Nephron progenitor cell (in vitro differentiated cells): Measurements from ENCODE around the gene IDH3A.

ENCODE experiments used
- DNase-seq: peaks from one replicate; pipeline ENCODE4 v3.0.0; 2021
- H3K27ac Mint-ChIP-seq: 2 replicates; pipeline ENCODE4 v1.8.0; 2021; ENCODE audit warnings: mild to moderate bottlenecking, moderate library complexity, mixed read lengths
- H3K27me3 Mint-ChIP-seq: 2 replicates; pipeline ENCODE4 v1.8.0; 2021; ENCODE audit warnings: mild to moderate bottlenecking, low read depth, mixed read lengths; ENCODE audit not compliant: poor library complexity
- H3K36me3 Mint-ChIP-seq: 2 replicates; pipeline ENCODE4 v1.8.0; 2021; ENCODE audit warnings: low read depth, mixed read lengths
- H3K4me1 Mint-ChIP-seq: 2 replicates; pipeline ENCODE4 v1.8.0; 2021; ENCODE audit warnings: mixed read lengths
- H3K4me3 Mint-ChIP-seq: 2 replicates; pipeline ENCODE4 v1.8.0; 2021; ENCODE audit warnings: mild to moderate bottlenecking, moderate library complexity, mixed read lengths
- H3K9me3 Mint-ChIP-seq: 2 replicates; pipeline ENCODE4 v1.8.0; 2021; ENCODE audit warnings: mild to moderate bottlenecking, moderate library complexity, mixed read lengths
- CTCF ChIP-seq: fragments of 200-600 bp; sonication (generic); IDR thresholded peaks from 2 replicates; pipeline ENCODE4 v1.5.0; 2021; ENCODE audit warnings: antibody characterized with exemption

The IDH3A gene

GRCh38 chr15:78103406-78104118 is 45.6 kb upstream of the IDH3A start:
- Mint-ChIP-seq H3K36me3 (peaks cover 6% of the 10 kb centered on the region), H3K4me1 (peaks cover 25% of the 10 kb centered on the region), H3K9me3 (no peaks in the 10 kb centered on the region), H3K4me3 (no peak overlapping the region), H3K27me3 (no peaks in the 10 kb centered on the region), H3K27ac (peak overlapping the region; percentile 54)
- TF ChIP-seq CTCF = no peak
- DNase-seq = no peak

- H3K36me3 Mint-ChIP-seq = peaks cover 6% of the 10 kb centered on the region
- no peaks in the 10 kb centered on the region for H3K9me3 Mint-ChIP-seq
- H3K4me1 Mint-ChIP-seq = peaks cover 25% of the 10 kb centered on the region
- DNase-seq = no peak
- H3K27ac Mint-ChIP-seq = peak overlapping the region; percentile 54
- no peaks in the 10 kb centered on the region for H3K27me3 Mint-ChIP-seq
- no peak for TF ChIP-seq CTCF
- H3K4me3 Mint-ChIP-seq = peak overlapping the region; percentile 26
Observed at GRCh38 chr15:78104119-78104479, 45.1 kb upstream of the IDH3A start.

- no peaks in the 10 kb centered on the region for H3K9me3 Mint-ChIP-seq
- H3K27ac Mint-ChIP-seq = peak overlapping the region; percentile 54
- no peak for TF ChIP-seq CTCF
- DNase-seq = no peak
- H3K36me3 Mint-ChIP-seq = peaks cover 6% of the 10 kb centered on the region
- H3K4me1 Mint-ChIP-seq = peaks cover 26% of the 10 kb centered on the region
- H3K27me3 Mint-ChIP-seq = no peaks in the 10 kb centered on the region
- peak overlapping the region; percentile 26 for H3K4me3 Mint-ChIP-seq
Observed at GRCh38 chr15:78104566-78105475, 44.3 kb upstream of the IDH3A start.

- H3K4me1 Mint-ChIP-seq = peaks cover 31% of the 10 kb centered on the region
- no peak for DNase-seq
- no peaks in the 10 kb centered on the region for H3K27me3 Mint-ChIP-seq
- H3K9me3 Mint-ChIP-seq = no peaks in the 10 kb centered on the region
- peak overlapping the region; percentile 81 for H3K27ac Mint-ChIP-seq
- H3K4me3 Mint-ChIP-seq = no peak overlapping the region
- peaks cover 6% of the 10 kb centered on the region for H3K36me3 Mint-ChIP-seq
- TF ChIP-seq CTCF = no peak
Observed at GRCh38 chr15:78105476-78106241, 43.5 kb upstream of the IDH3A start.

- Mint-ChIP-seq H3K27ac (no peak overlapping the region), H3K4me1 (peaks cover 31% of the 10 kb centered on the region), H3K4me3 (no peak overlapping the region), H3K27me3 (no peaks in the 10 kb centered on the region), H3K9me3 (no peaks in the 10 kb centered on the region), H3K36me3 (peaks cover 6% of the 10 kb centered on the region)
- no peak for TF ChIP-seq CTCF
- no peak for DNase-seq
Observed at GRCh38 chr15:78107471-78107870, 41.7 kb upstream of the IDH3A start.
